ENCODE data around the gene EEF1AKMT2. TPM values are rescaled to one million over a fixed set of nuclear protein-coding genes. Genes with fewer than 3 reads are reported as not detected.
A peak's percentile ranks its signal among the peaks of the same experiment; 100 is the strongest.

Gene EEF1AKMT2
- total RNA-seq, 1 experiment from 2014 or later, result 18.2 TPM

DNA sequence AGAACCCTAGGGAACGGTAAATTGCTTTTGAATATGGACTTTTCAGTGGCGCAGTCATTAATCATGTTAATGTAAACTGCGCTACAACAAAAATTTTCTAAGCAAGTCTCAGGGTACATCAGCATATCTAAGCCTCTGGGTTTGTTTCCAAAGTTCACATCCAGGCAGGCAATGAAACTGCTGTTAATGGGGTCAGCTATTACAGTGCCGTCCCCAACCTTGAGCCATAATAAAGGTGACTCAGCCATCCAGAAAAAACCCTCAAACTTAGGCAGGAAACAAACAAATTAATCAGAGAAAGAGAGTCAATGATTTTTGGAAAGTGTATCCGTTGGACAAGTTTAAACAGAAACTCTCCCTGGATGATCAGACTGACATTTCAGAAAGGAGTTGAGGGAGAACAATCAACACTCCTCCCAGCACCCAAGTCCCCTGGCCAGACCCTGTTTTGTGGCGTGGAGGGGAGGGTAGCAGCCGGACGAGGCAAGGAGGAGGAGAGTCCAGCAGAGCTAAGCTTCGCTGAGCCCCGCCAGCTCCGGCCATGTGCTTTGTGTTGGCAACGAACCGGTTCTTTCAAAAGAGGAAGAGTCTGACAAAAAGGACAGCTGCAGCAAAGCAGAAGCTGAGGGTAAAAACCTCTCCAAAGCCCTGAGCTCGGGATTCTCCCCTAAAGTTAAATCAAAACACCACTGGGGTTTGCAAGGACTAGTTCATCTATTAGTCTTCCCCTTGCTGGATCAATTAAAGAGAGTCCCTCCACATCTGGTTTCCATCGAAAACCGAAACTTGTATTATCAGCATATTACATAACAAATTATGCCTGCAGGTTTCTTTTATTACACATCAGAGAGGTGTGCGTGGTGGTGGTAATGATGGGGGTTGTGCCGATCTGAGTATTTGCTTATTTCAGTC lies 51.1 kb downstream of the EEF1AKMT2 start:
- no peaks in the 10 kb centered on the region for H3F3A ChIP-seq (ENCODE audit: low read length, unreplicated experiment)
- no peaks in the 10 kb centered on the region for H3K9me2 ChIP-seq (replicated peaks; ENCODE audit: low read length)
- H3K9me3 ChIP-seq (ENCODE audit: low read length), result no peaks in the 10 kb centered on the region
- H3K36me3 ChIP-seq (ENCODE audit: low read depth, low read length), result no peaks in the 10 kb centered on the region
- H4K20me1 ChIP-seq (ENCODE audit: low read length), result no peaks in the 10 kb centered on the region
- intact Hi-C loops (cut with micrococcal nuclease), result loop anchor here (1.0 kb wide), 3 partner anchors 21 to 210 kb away; no protein-coding TSS in a partner anchor
- peak overlapping the region; percentile 92 for H3K4me3 ChIP-seq (ENCODE audit: low read length)
- peaks cover 49% of the 10 kb centered on the region for H3K4me1 ChIP-seq (ENCODE audit: insufficient read depth, low read length)
- TF ChIP-seq EZH2phosphoT487 (IDR thresholded peaks at IDR 0.05; ENCODE audit: borderline replicate concordance, low read length), result no peak
- TF ChIP-seq EZH2 (IDR thresholded peaks at IDR 0.05; ENCODE audit: low read length, unreplicated experiment), result no peak
- TF ChIP-seq, protein P1, sequence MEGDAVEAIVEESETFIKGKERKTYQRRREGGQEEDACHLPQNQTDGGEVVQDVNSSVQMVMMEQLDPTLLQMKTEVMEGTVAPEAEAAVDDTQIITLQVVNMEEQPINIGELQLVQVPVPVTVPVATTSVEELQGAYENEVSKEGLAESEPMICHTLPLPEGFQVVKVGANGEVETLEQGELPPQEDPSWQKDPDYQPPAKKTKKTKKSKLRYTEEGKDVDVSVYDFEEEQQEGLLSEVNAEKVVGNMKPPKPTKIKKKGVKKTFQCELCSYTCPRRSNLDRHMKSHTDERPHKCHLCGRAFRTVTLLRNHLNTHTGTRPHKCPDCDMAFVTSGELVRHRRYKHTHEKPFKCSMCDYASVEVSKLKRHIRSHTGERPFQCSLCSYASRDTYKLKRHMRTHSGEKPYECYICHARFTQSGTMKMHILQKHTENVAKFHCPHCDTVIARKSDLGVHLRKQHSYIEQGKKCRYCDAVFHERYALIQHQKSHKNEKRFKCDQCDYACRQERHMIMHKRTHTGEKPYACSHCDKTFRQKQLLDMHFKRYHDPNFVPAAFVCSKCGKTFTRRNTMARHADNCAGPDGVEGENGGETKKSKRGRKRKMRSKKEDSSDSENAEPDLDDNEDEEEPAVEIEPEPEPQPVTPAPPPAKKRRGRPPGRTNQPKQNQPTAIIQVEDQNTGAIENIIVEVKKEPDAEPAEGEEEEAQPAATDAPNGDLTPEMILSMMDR (conservative IDR thresholded peaks at IDR 0.05; ENCODE audit: low read depth, low read length), result no peak
- peak; percentile 50 for DNase-seq
- peaks cover 71% of the 10 kb centered on the region for H3K79me2 ChIP-seq (ENCODE audit: low read length)
- ChIA-PET CTCF (interaction anchor here (0.6 to 1.6 kb wide), 7 partner anchors 15 to 746 kb away, joined by 3 to 16 read pairs (median 3); partner anchors contain the start of gene LHPP), POLR2A (ENCODE audit: unreplicated experiment) (no interaction called here)
- H3K4me2 ChIP-seq (ENCODE audit: low read length), result peak overlapping the region; percentile 83
- BruUV-seq (replicated peaks), result no TSS peak
- H3K27ac ChIP-seq (ENCODE audit: low read length), result peak overlapping the region; percentile 57
- H3K9ac ChIP-seq (ENCODE audit: low read length), result peak overlapping the region; percentile 46
- no peaks in the 10 kb centered on the region for H3K27me3 ChIP-seq (ENCODE audit: low read length)
- H2AFZ ChIP-seq (ENCODE audit: low read length), result peak overlapping the region; percentile 75
- ATAC-seq, result peak; percentile 5; the same call in 1 of the 2 replicates

DNA sequence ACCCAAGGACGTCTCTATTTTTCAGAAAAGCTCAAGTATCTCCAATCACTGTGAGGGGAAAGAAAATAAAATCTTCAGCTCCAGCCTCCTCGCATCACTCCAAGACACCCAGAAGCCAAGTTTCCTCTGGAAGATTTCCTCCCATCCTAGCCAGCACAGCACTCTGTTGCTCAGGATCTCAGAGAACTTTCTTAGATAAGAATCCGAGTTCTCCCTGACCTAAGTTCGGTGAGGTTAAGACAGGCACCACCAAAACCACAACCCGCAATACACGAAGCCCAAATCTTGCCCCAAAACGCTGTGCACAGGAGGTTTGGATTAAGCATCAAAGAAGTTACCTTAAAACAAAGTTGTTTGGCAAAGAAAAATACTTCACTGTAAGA lies 51.7 kb downstream of the EEF1AKMT2 start:
- H4K20me1 ChIP-seq (ENCODE audit: low read length), result no peaks in the 10 kb centered on the region
- H3K4me3 ChIP-seq (ENCODE audit: low read length), result peak overlapping the region; percentile 92
- no peak for DNase-seq
- H3K36me3 ChIP-seq (ENCODE audit: low read depth, low read length), result no peaks in the 10 kb centered on the region
- intact Hi-C loops (cut with micrococcal nuclease), result no loop called here
- ChIA-PET CTCF (no interaction called here), POLR2A (ENCODE audit: unreplicated experiment) (no interaction called here)
- no peaks in the 10 kb centered on the region for H3K9me3 ChIP-seq (ENCODE audit: low read length)
- H3F3A ChIP-seq (ENCODE audit: low read length, unreplicated experiment), result no peaks in the 10 kb centered on the region
- peak overlapping the region; percentile 75; the same call in 1 of the 2 replicates for H2AFZ ChIP-seq (ENCODE audit: low read length)
- no peak for TF ChIP-seq EZH2phosphoT487 (IDR thresholded peaks at IDR 0.05; ENCODE audit: borderline replicate concordance, low read length)
- TF ChIP-seq EZH2 (IDR thresholded peaks at IDR 0.05; ENCODE audit: low read length, unreplicated experiment), result no peak
- TF ChIP-seq, protein P1 (conservative IDR thresholded peaks at IDR 0.05; ENCODE audit: low read depth, low read length), result no peak
- H3K27me3 ChIP-seq (ENCODE audit: low read length), result no peaks in the 10 kb centered on the region
- H3K79me2 ChIP-seq (ENCODE audit: low read length), result peaks cover 73% of the 10 kb centered on the region
- H3K27ac ChIP-seq (ENCODE audit: low read length), result peak overlapping the region; percentile 57; the same call in 1 of the 2 replicates
- H3K4me1 ChIP-seq (ENCODE audit: insufficient read depth, low read length), result peaks cover 43% of the 10 kb centered on the region
- BruUV-seq (replicated peaks), result no TSS peak
- no peak for ATAC-seq
- no peaks in the 10 kb centered on the region for H3K9me2 ChIP-seq (replicated peaks; ENCODE audit: low read length)
- H3K9ac ChIP-seq (ENCODE audit: low read length), result 0 out of 2 replicates have a peak overlapping the region, but pooled peaks have one; percentile 46
- peak overlapping the region; percentile 83 for H3K4me2 ChIP-seq (ENCODE audit: low read length)

Data from PC-3 (cell line).